Measurements from ENCODE around the gene CRYBA4.

- no peak for TF ChIP-seq CTCF (IDR thresholded peaks at IDR 0.05)
- no peak for TF ChIP-seq POLR2A (IDR thresholded peaks at IDR 0.05)
Measured at GRCh38 chr22:26587991-26588613, 33.7 kb upstream of the CRYBA4 start.

All from Peyer's patch (tissue), 4 donors.